HuH-7.5 (cell line): ENCODE measurements around the gene PCDHA1.

ENCODE experiments used
- DNase-seq: peaks from one replicate; pipeline ENCODE4 v3.0.0; 2011; ENCODE audit warnings: low spot score

Gene PCDHA1

DNA sequence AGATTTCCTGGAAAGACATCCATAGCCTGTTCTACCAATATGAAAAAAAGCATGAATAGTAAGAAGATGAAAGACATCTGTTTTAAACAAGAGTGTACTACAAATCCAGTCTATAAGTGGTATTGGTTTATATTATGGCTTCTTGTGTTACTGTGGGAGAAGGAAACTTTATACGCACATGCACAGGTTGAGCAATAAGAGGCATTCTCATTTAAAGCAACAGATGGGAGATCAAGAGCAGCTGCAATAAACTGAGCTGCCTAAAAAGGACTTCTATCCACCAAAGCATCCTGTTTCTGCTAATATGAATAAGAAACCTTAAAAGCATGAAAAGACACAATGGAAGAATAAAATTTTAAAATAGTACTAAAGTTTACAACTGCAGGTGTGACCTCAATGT, 256.6 kb downstream of the PCDHA1 start:
- no peak for DNase-seq

- no peak for DNase-seq
Observed at GRCh38 chr5:141050622-141051520, 264.9 kb downstream of the PCDHA1 start, which contains the start of gene PCDHB1. Gene PCDHB1, plus strand, starts transcription at chr5:141051374. Its CDS starts 97 bp downstream, at chr5:141051471.

DNA sequence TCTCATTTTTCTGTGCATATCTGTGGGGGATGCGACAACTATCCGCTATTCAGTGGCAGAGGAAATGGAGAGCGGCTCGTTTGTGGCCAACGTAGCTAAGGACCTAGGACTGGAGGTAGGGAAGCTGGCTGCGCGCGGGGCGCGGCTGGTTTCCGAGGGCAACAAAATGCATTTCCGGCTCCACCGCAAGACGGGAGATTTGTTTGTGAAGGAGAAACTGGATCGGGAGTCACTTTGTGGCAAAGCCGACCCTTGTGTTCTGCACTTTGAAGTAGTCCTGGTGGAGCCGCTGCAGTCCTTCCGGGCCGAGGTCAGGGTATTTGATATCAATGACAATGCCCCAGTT, 265.6 kb downstream of the PCDHA1 start:
- DNase-seq, result no peak
